Measurements from ENCODE around the gene ACOD1. TPM values are rescaled to one million over a fixed set of nuclear protein-coding genes. Genes with fewer than 3 reads are reported as not detected.
"Not testable (repeated sequence)": the region's sequence is repeated elsewhere in the genome, so short reads cannot be mapped to it uniquely, and the experiment has no call there.

Gene ACOD1
- total RNA-seq (under 1 TPM in 1 of 2 donors, not detected in 1; 0.08 TPM), polyA plus RNA-seq (not detected)

DNA sequence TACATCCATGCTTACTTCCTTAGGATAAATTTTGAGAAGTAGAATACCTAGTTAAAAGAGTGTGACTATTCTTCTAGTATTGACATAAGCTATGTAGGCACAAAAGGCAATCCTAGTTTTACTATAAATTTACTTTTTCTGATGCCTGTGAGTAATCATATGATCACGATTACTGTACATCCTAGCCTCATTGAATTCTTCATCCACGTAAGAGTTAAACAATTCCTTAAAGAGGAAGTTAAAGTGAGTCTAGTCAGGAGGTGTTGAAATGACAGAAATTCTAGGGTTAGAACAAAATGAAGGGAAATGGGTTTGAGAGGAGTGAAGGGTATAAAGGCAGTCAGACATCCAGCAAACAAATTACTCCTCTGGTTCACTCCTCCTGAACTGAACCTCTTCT lies at the start of gene ACOD1:
TSS of gene ACOD1 (plus strand) at position 363 of the 400 bp plus-strand sequence. CDS start 48 bp downstream, outside the sequence.
- WGBS, result 85% methylated on average over 2 of the region's 2 CpGs
- H3K27me3 ChIP-seq (ENCODE audit: control insufficient read depth in 4 of 4, insufficient read depth in 4 of 4, low read length in 3 of 4), result no peaks in the 10 kb centered on the region
- no peaks in the 10 kb centered on the region for H3K4me1 ChIP-seq (ENCODE audit: control insufficient read depth in 4 of 4, insufficient read depth in 4 of 4, low read length in 3 of 4)
- no peaks in the 10 kb centered on the region for H3K9me3 ChIP-seq (ENCODE audit: control insufficient read depth in 4 of 4, low read length in 3 of 4)
- no peak within 1 kb of the TSS for H3K4me3 ChIP-seq (ENCODE audit: low read depth in 1 of 3, low read length in 3 of 3)
- no peak for DNase-seq (ENCODE audit: low spot score)
- no peaks in the 10 kb centered on the region for H3K36me3 ChIP-seq (ENCODE audit: control insufficient read depth in 4 of 4, insufficient read depth in 3 of 4, low read depth in 1 of 4, low read length in 3 of 4)
- TF ChIP-seq, protein P1, sequence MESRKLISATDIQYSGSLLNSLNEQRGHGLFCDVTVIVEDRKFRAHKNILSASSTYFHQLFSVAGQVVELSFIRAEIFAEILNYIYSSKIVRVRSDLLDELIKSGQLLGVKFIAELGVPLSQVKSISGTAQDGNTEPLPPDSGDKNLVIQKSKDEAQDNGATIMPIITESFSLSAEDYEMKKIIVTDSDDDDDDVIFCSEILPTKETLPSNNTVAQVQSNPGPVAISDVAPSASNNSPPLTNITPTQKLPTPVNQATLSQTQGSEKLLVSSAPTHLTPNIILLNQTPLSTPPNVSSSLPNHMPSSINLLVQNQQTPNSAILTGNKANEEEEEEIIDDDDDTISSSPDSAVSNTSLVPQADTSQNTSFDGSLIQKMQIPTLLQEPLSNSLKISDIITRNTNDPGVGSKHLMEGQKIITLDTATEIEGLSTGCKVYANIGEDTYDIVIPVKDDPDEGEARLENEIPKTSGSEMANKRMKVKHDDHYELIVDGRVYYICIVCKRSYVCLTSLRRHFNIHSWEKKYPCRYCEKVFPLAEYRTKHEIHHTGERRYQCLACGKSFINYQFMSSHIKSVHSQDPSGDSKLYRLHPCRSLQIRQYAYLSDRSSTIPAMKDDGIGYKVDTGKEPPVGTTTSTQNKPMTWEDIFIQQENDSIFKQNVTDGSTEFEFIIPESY (IDR thresholded peaks at IDR 0.05), result no peak
- TF ChIP-seq EGR1 (IDR thresholded peaks at IDR 0.05; ENCODE audit: low read depth in 2 of 2), result no peak
- no peak for TF ChIP-seq NR2F2 (IDR thresholded peaks at IDR 0.05)
- no peak within 1 kb of the TSS for H3K27ac ChIP-seq (ENCODE audit: low read depth in 1 of 2, low read length in 2 of 2)
- no peak within 1 kb of the TSS for H3K9ac ChIP-seq (ENCODE audit: low read depth in 1 of 2, low read length in 2 of 2)

DNA sequence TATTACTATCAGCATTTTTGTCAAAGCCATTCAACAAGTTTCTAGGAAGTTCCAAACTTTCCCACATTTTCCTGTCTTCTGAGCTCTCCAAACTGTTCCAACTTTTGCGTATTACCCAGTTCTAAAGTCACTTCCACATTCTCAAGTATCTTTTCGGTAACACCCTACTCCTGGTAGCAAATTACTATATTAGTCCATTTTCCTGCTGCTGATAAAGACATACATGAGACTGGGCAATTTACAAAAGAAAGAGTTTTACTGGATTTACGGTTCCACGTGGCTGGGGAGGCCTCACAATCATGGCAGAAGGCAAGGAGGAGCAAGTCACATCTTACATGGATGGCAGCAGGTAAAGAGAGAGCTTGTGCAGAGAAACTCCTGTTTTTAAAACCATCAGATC lies 49.2 kb upstream of the ACOD1 start:
- not testable (repeated sequence) for H3K27me3 ChIP-seq (ENCODE audit: control insufficient read depth in 4 of 4, insufficient read depth in 4 of 4, low read length in 3 of 4); H3K4me3 ChIP-seq (ENCODE audit: low read depth in 1 of 3, low read length in 3 of 3); H3K36me3 ChIP-seq (ENCODE audit: control insufficient read depth in 4 of 4, insufficient read depth in 3 of 4, low read depth in 1 of 4, low read length in 3 of 4); H3K4me1 ChIP-seq (ENCODE audit: control insufficient read depth in 4 of 4, insufficient read depth in 4 of 4, low read length in 3 of 4); H3K27ac ChIP-seq (ENCODE audit: low read depth in 1 of 2, low read length in 2 of 2); H3K9ac ChIP-seq (ENCODE audit: low read depth in 1 of 2, low read length in 2 of 2); DNase-seq (ENCODE audit: low spot score); H3K9me3 ChIP-seq (ENCODE audit: control insufficient read depth in 4 of 4, low read length in 3 of 4)
- WGBS, result 80% methylated on average over 4 of the region's 4 CpGs

DNA sequence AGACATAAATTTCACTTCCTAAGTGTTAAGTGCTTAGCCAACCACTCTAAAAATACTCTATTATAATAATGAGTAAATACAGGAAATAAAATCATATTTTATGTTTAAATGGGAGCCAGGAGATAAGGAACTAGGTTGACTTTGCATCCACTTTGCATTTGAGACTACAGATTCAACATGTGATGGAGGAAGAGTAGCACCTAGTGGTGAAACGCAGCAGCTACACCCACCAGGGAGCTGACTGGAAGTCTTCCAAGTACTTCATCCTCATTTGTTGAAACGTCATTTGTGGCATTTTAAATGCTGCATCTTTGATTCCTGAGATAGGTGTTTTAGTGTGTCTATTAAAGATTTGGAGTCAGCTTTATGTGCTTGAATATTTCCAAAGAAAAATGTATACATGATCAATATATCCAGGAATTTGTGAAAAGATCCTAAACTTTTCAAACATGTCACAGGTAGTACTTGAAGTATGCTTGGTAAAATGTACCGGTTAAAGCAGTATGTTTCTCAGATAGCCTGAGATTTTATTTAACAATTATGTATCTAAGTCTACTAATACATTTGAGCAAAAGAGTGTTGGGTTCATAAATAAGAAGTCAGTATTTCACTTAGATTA lies 44.7 kb upstream of the ACOD1 start:
- H3K9me3 ChIP-seq (ENCODE audit: control insufficient read depth in 4 of 4, low read length in 3 of 4), result no peaks in the 10 kb centered on the region
- 25% methylated on average over 3 of the region's 3 CpGs for WGBS
- peak; percentile 44 for DNase-seq (ENCODE audit: low spot score)
- no peaks in the 10 kb centered on the region for H3K4me1 ChIP-seq (ENCODE audit: control insufficient read depth in 4 of 4, insufficient read depth in 4 of 4, low read length in 3 of 4)
- no peak overlapping the region for H3K27ac ChIP-seq (ENCODE audit: low read depth in 1 of 2, low read length in 2 of 2)
- H3K36me3 ChIP-seq (ENCODE audit: control insufficient read depth in 4 of 4, insufficient read depth in 3 of 4, low read depth in 1 of 4, low read length in 3 of 4), result no peaks in the 10 kb centered on the region
- no peak overlapping the region for H3K9ac ChIP-seq (ENCODE audit: low read depth in 1 of 2, low read length in 2 of 2)
- TF ChIP-seq RAD21 (IDR thresholded peaks at IDR 0.05) (peak; percentile 97 to 98), EGR1 (IDR thresholded peaks at IDR 0.05; ENCODE audit: low read depth in 2 of 2) (no peak)
- TF ChIP-seq, protein P2, sequence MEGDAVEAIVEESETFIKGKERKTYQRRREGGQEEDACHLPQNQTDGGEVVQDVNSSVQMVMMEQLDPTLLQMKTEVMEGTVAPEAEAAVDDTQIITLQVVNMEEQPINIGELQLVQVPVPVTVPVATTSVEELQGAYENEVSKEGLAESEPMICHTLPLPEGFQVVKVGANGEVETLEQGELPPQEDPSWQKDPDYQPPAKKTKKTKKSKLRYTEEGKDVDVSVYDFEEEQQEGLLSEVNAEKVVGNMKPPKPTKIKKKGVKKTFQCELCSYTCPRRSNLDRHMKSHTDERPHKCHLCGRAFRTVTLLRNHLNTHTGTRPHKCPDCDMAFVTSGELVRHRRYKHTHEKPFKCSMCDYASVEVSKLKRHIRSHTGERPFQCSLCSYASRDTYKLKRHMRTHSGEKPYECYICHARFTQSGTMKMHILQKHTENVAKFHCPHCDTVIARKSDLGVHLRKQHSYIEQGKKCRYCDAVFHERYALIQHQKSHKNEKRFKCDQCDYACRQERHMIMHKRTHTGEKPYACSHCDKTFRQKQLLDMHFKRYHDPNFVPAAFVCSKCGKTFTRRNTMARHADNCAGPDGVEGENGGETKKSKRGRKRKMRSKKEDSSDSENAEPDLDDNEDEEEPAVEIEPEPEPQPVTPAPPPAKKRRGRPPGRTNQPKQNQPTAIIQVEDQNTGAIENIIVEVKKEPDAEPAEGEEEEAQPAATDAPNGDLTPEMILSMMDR (IDR thresholded peaks at IDR 0.05; ENCODE audit: low read depth, low read length, missing input control), result peak; percentile 98
- H3K4me3 ChIP-seq (ENCODE audit: low read depth in 1 of 3, low read length in 3 of 3), result no peak overlapping the region
- peaks cover 0 to 9% (median 3%) of the 10 kb centered on the region in 4 donors for H3K27me3 ChIP-seq (ENCODE audit: control insufficient read depth in 4 of 4, insufficient read depth in 4 of 4, low read length in 3 of 4)

DNA sequence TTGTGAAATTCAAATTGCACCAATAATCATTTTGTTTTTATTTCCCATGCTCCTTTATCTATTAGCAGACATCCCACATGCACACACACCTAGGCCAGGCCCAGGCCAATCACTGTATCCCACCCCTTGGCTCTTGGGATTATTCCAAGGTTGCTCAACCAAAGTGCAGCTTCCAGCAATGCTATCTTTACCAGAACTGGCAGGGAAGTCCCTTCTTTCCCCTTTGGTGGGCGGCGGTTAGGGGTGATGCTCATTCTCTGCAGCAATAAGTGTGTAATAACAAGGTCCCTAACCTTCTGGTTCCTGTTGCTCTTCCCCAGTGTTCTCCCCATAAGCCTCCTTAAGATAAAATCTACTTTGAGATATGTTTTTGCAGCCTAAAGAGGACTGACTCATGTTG lies 43.8 kb upstream of the ACOD1 start:
- WGBS, result 56% methylated on average over 2 of the region's 2 CpGs
- no peak overlapping the region for H3K27ac ChIP-seq (ENCODE audit: low read depth in 1 of 2, low read length in 2 of 2)
- DNase-seq (ENCODE audit: low spot score), result no peak
- no peak overlapping the region for H3K9ac ChIP-seq (ENCODE audit: low read depth in 1 of 2, low read length in 2 of 2)
- H3K9me3 ChIP-seq (ENCODE audit: control insufficient read depth in 4 of 4, low read length in 3 of 4), result no peaks in the 10 kb centered on the region
- no peaks in the 10 kb centered on the region for H3K4me1 ChIP-seq (ENCODE audit: control insufficient read depth in 4 of 4, insufficient read depth in 4 of 4, low read length in 3 of 4)
- no peak overlapping the region for H3K4me3 ChIP-seq (ENCODE audit: low read depth in 1 of 3, low read length in 3 of 3)
- H3K27me3 ChIP-seq (ENCODE audit: control insufficient read depth in 4 of 4, insufficient read depth in 4 of 4, low read length in 3 of 4), result peaks cover 0 to 9% (median 3%) of the 10 kb centered on the region in 4 donors
- H3K36me3 ChIP-seq (ENCODE audit: control insufficient read depth in 4 of 4, insufficient read depth in 3 of 4, low read depth in 1 of 4, low read length in 3 of 4), result no peaks in the 10 kb centered on the region
- TF ChIP-seq TAF1 (conservative IDR thresholded peaks at IDR 0.05) (no peak), JUND (IDR thresholded peaks at IDR 0.05) (no peak), GABPA (IDR thresholded peaks at IDR 0.05 in 1 of 2, conservative IDR thresholded peaks at IDR 0.05 in 1 of 2) (no peak)
- TF ChIP-seq, protein P3, sequence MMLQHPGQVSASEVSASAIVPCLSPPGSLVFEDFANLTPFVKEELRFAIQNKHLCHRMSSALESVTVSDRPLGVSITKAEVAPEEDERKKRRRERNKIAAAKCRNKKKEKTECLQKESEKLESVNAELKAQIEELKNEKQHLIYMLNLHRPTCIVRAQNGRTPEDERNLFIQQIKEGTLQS (IDR thresholded peaks at IDR 0.05), result no peak

Data from liver (tissue), 9 donors.